ENCODE measurements around the gene KLK10. TPM values are rescaled to one million over a fixed set of nuclear protein-coding genes. Genes with fewer than 3 reads are reported as not detected.

The KLK10 gene
- total and polyA plus RNA-seq, 11 donors: 0.12 to 4.0 (median 0.35) TPM; not detected in 5

GRCh38 chr19:51027873-51028272 lies 8.4 kb upstream of the KLK10 start:
- DNase-seq (no peak), ATAC-seq (no peak)
- intact Hi-C loops (cut with DNase I): loop anchor here in 4 of 10 donors (5.0 to 10.0 kb wide), 3 partner anchors 64 to 147 kb away; no protein-coding TSS in a partner anchor
- Histone ChIP-seq H3K36me3 (no peaks in the 10 kb centered on the region), H3K4me1 (peaks cover 0 to 6% (median 0%) of the 10 kb centered on the region in 12 donors), H3K9me3 (no peaks in the 10 kb centered on the region), H3K27me3 (peaks cover 0 to 59% (median 16%) of the 10 kb centered on the region in 9 donors), H3K4me3 (no peak overlapping the region), H3K27ac (no peak overlapping the region)
- TF ChIP-seq POLR2A (IDR thresholded peaks at IDR 0.05) (no peak), CTCF (IDR thresholded peaks at IDR 0.05) (no peak)
- 71 to 74% (median 72%) methylated on average over 5 of the region's 5 CpGs for WGBS, 4 donors

- TF ChIP-seq CTCF (IDR thresholded peaks at IDR 0.05) (no peak), POLR2A (IDR thresholded peaks at IDR 0.05) (no peak)
- ATAC-seq: no peak
- H3K4me1 ChIP-seq: peaks cover 0 to 6% (median 0%) of the 10 kb centered on the region in 12 donors
- WGBS, 4 donors: 38 to 54% (median 44%) methylated on average over 9 to 14 of the region's 14 CpGs
- no peak for DNase-seq
- H3K4me3 ChIP-seq: no peak overlapping the region
- no peaks in the 10 kb centered on the region for H3K36me3 ChIP-seq
- H3K9me3 ChIP-seq: no peaks in the 10 kb centered on the region
- H3K27ac ChIP-seq: no peak overlapping the region
- peaks cover 0 to 61% (median 16%) of the 10 kb centered on the region in 9 donors for H3K27me3 ChIP-seq
- intact Hi-C loops (cut with DNase I): loop anchor here in 4 of 10 donors (5.0 to 10.0 kb wide), 3 partner anchors 65 to 148 kb away; no protein-coding TSS in a partner anchor
These were observed 7.8 kb upstream of the KLK10 start for GRCh38 chr19:51027126-51027806.

GRCh38 chr19:51026554-51026831 lies 7.0 kb upstream of the KLK10 start, which contains the start of gene KLK11:
KLK11 (minus strand) TSS chr19:51026616; CDS start chr19:51025631, 985 bp downstream.
- intact Hi-C loops (cut with DNase I): loop anchor here in 4 of 10 donors (5.0 to 10.0 kb wide), 3 partner anchors 66 to 148 kb away; no protein-coding TSS in a partner anchor
- Histone ChIP-seq H3K27ac (no peak within 1 kb of the TSS), H3K4me3 (peak within 1 kb of the TSS in 3 of 12 donors; percentile 10 to 25 (median 10)), H3K27me3 (peaks cover 0 to 61% (median 16%) of the 10 kb centered on the region in 9 donors), H3K9me3 (no peaks in the 10 kb centered on the region), H3K4me1 (peaks cover 0 to 6% (median 0%) of the 10 kb centered on the region in 12 donors), H3K36me3 (no peaks in the 10 kb centered on the region)
- TF ChIP-seq POLR2A (IDR thresholded peaks at IDR 0.05): no peak
- TF ChIP-seq CTCF (IDR thresholded peaks at IDR 0.05): no peak
- DNase-seq: no peak
- ATAC-seq: peak in 1 of 4 donors; percentile 37
- WGBS, 4 donors: 66 to 87% (median 77%) methylated on average over 11 of the region's 11 CpGs

- peaks cover 0 to 60% (median 16%) of the 10 kb centered on the region in 9 donors for H3K27me3 ChIP-seq
- H3K9me3 ChIP-seq: no peaks in the 10 kb centered on the region
- peak overlapping the region in 3 of 12 donors; percentile 10 to 25 (median 10) for H3K4me3 ChIP-seq
- no peak for TF ChIP-seq POLR2A (IDR thresholded peaks at IDR 0.05)
- no peak for TF ChIP-seq CTCF (IDR thresholded peaks at IDR 0.05)
- intact Hi-C loops (cut with DNase I): loop anchor here in 4 of 10 donors (5.0 to 10.0 kb wide), 3 partner anchors 66 to 149 kb away; no protein-coding TSS in a partner anchor
- no peak overlapping the region for H3K27ac ChIP-seq
- no peaks in the 10 kb centered on the region for H3K36me3 ChIP-seq
- WGBS, 4 donors: 38 to 53% (median 45%) methylated on average over 13 to 18 of the region's 18 CpGs
- H3K4me1 ChIP-seq: peaks cover 0 to 6% (median 0%) of the 10 kb centered on the region in 12 donors
- ATAC-seq (peak in 3 of 4 donors; percentile 24 to 42 (median 35)), DNase-seq (no peak)
These were observed 6.5 kb upstream of the KLK10 start for GRCh38 chr19:51025809-51026553.

All from heart left ventricle (tissue), 16 donors.